ENCODE data around the gene GALNT11.

GALNT11 gene

GRCh38 chr7:152093717-152094116 lies 68.2 kb downstream of the GALNT11 start:
- H3K9me2 ChIP-seq (replicated peaks; ENCODE audit: insufficient read depth, low read length) = no peaks in the 10 kb centered on the region
- no peak for TF ChIP-seq CTCF (IDR thresholded peaks at IDR 0.05; ENCODE audit: low read length)
- no peak for TF ChIP-seq EZH2phosphoT487 (IDR thresholded peaks at IDR 0.05; ENCODE audit: low read length)
- TF ChIP-seq EZH2 (optimal IDR thresholded peaks at IDR 0.05; ENCODE audit: low read depth, low read length) = no peak
- no peak for DNase-seq
- H3K27me3 ChIP-seq (replicated peaks; ENCODE audit: insufficient read depth, low read length) = no peaks in the 10 kb centered on the region
- H3K4me1 ChIP-seq (ENCODE audit: low read length) = no peaks in the 10 kb centered on the region
- no peaks in the 10 kb centered on the region for H3K36me3 ChIP-seq (replicated peaks; ENCODE audit: insufficient read depth, low read length)
- no peak overlapping the region for H3K27ac ChIP-seq (ENCODE audit: low read length)
- no peak overlapping the region for H3K4me3 ChIP-seq (ENCODE audit: low read length)
- no peaks in the 10 kb centered on the region for H4K20me1 ChIP-seq (ENCODE audit: insufficient read depth, low read length)
- no peak overlapping the region for H2AFZ ChIP-seq (ENCODE audit: low read length)
- H3F3A ChIP-seq (ENCODE audit: insufficient read depth, low read length) = no peaks in the 10 kb centered on the region
- H3K4me2 ChIP-seq (ENCODE audit: low read depth, low read length) = no peak overlapping the region
- H3K9ac ChIP-seq (ENCODE audit: low read length) = no peak overlapping the region
- no peaks in the 10 kb centered on the region for H3K9me3 ChIP-seq (replicated peaks; ENCODE audit: insufficient read depth, low read length)
- no peaks in the 10 kb centered on the region for H3K79me2 ChIP-seq (ENCODE audit: low read length)

GRCh38 chr7:152095771-152096170 lies 70.3 kb downstream of the GALNT11 start:
- Histone ChIP-seq H2AFZ (ENCODE audit: low read length) (no peak overlapping the region), H3F3A (ENCODE audit: insufficient read depth, low read length) (no peaks in the 10 kb centered on the region), H3K9ac (ENCODE audit: low read length) (no peak overlapping the region), H3K27ac (ENCODE audit: low read length) (no peak overlapping the region), H3K36me3 (replicated peaks; ENCODE audit: insufficient read depth, low read length) (no peaks in the 10 kb centered on the region), H3K9me3 (replicated peaks; ENCODE audit: insufficient read depth, low read length) (no peaks in the 10 kb centered on the region), H3K4me3 (ENCODE audit: low read length) (no peak overlapping the region), H3K4me1 (ENCODE audit: low read length) (no peaks in the 10 kb centered on the region), H3K4me2 (ENCODE audit: low read depth, low read length) (no peak overlapping the region), H3K79me2 (ENCODE audit: low read length) (no peaks in the 10 kb centered on the region), H3K27me3 (replicated peaks; ENCODE audit: insufficient read depth, low read length) (no peaks in the 10 kb centered on the region), H3K9me2 (replicated peaks; ENCODE audit: insufficient read depth, low read length) (no peaks in the 10 kb centered on the region), H4K20me1 (ENCODE audit: insufficient read depth, low read length) (no peaks in the 10 kb centered on the region)
- DNase-seq = no peak
- TF ChIP-seq EZH2phosphoT487 (IDR thresholded peaks at IDR 0.05; ENCODE audit: low read length) = no peak
- no peak for TF ChIP-seq EZH2 (optimal IDR thresholded peaks at IDR 0.05; ENCODE audit: low read depth, low read length)
- no peak for TF ChIP-seq CTCF (IDR thresholded peaks at IDR 0.05; ENCODE audit: low read length)

GRCh38 chr7:152097330-152097729 lies 71.9 kb downstream of the GALNT11 start:
- Histone ChIP-seq H3K36me3 (replicated peaks; ENCODE audit: insufficient read depth, low read length) (no peaks in the 10 kb centered on the region), H3K27ac (ENCODE audit: low read length) (no peak overlapping the region), H3K9ac (ENCODE audit: low read length) (no peak overlapping the region), H3K4me3 (ENCODE audit: low read length) (no peak overlapping the region), H2AFZ (ENCODE audit: low read length) (no peak overlapping the region), H3K4me2 (ENCODE audit: low read depth, low read length) (no peak overlapping the region), H3K9me2 (replicated peaks; ENCODE audit: insufficient read depth, low read length) (no peaks in the 10 kb centered on the region), H4K20me1 (ENCODE audit: insufficient read depth, low read length) (no peaks in the 10 kb centered on the region), H3K4me1 (ENCODE audit: low read length) (no peaks in the 10 kb centered on the region), H3K79me2 (ENCODE audit: low read length) (no peaks in the 10 kb centered on the region), H3K9me3 (replicated peaks; ENCODE audit: insufficient read depth, low read length) (no peaks in the 10 kb centered on the region), H3F3A (ENCODE audit: insufficient read depth, low read length) (no peaks in the 10 kb centered on the region), H3K27me3 (replicated peaks; ENCODE audit: insufficient read depth, low read length) (no peaks in the 10 kb centered on the region)
- no peak for DNase-seq
- no peak for TF ChIP-seq EZH2phosphoT487 (IDR thresholded peaks at IDR 0.05; ENCODE audit: low read length)
- TF ChIP-seq EZH2 (optimal IDR thresholded peaks at IDR 0.05; ENCODE audit: low read depth, low read length) = no peak
- TF ChIP-seq CTCF (IDR thresholded peaks at IDR 0.05; ENCODE audit: low read length) = no peak
